HepG2 (cell line): Measurements from ENCODE around the gene ZNF574. TPM values are rescaled to one million over a fixed set of nuclear protein-coding genes. Genes with fewer than 3 reads are reported as not detected.

Experiments used
- E2F5 ChIP-seq: sonication (generic); formaldehyde crosslinking; conservative IDR thresholded peaks from 2 replicates; pipeline ENCODE4 v1.4.0; 2020; ENCODE audit warnings: missing genetic modification reagents
- ISL2 ChIP-seq: sonication (generic); formaldehyde crosslinking; IDR thresholded peaks from 2 replicates; pipeline ENCODE4 v1.5.0; 2020; ENCODE audit warnings: missing genetic modification reagents
- JARID2 ChIP-seq: sonication (generic); formaldehyde crosslinking; IDR thresholded peaks from 2 replicates; pipeline ENCODE4 v1.8.1; 2023; ENCODE audit warnings: missing genetic modification reagents, inconsistent platforms; ENCODE audit not compliant: insufficient replicate concordance
- JUN ChIP-seq: sonication (generic); formaldehyde crosslinking; IDR thresholded peaks from 2 replicates; pipeline ENCODE4 v1.4.0; 2020; ENCODE audit warnings: mild to moderate bottlenecking, missing genetic modification reagents
- NFKB2 ChIP-seq: sonication (generic); formaldehyde crosslinking; IDR thresholded peaks from 2 replicates; pipeline ENCODE4 v1.4.0; 2020; ENCODE audit warnings: missing genetic modification reagents, borderline replicate concordance
- RAD51 ChIP-seq: fragments of 450-650 bp; IDR thresholded peaks from 2 replicates; pipeline ENCODE4 v1.6.1; 2016; ENCODE audit warnings: borderline replicate concordance
- SIX4 ChIP-seq: sonication (generic); formaldehyde crosslinking; IDR thresholded peaks from 2 replicates; pipeline ENCODE4 v1.4.0; 2020; ENCODE audit warnings: missing genetic modification reagents
- ZNF782 ChIP-seq: sonication (generic); formaldehyde crosslinking; IDR thresholded peaks from 2 replicates; pipeline ENCODE4 v1.4.0; 2020; ENCODE audit warnings: missing genetic modification reagents, mild to moderate bottlenecking, borderline replicate concordance
- polyA plus RNA-seq, 8 experiments: library from polyadenylated mRNA; depleted of rRNA in 3 of 8; stranded (reverse) in 7 of 8; unstranded in 1 of 8; fragments of >200 nt; fragmentation: Illumina TruSeq in 4 of 8; extraction: Trizol in 4 of 8; gene quantifications; 2 replicates each; pipeline versions ENCODE4 v1.2.1 to v1.2.3, GENCODE V29; 2011 to 2016; ENCODE audit warnings: low read depth in 4 of 8, missing spikeins in 1 of 8, mixed read lengths in 1 of 8; ENCODE audit not compliant: insufficient read depth in 1 of 8
- total RNA-seq, 5 experiments: library from RNA; depleted of rRNA; stranded (reverse); fragments of >200 nt; fragmentation: Illumina TruSeq; extraction: Trizol; gene quantifications; 2 replicates each; pipeline ENCODE4 v1.2.3, GENCODE V29; 2016; ENCODE audit warnings: low read depth in 1 of 5

The ZNF574 gene
- total and polyA plus RNA-seq, 2 of the 13 experiments (the other 11 are each of a cell fraction or from before 2014, with no cell fraction given), result 7.7 to 7.9 TPM

GRCh38 chr19:42130254-42130573 lies 54.2 kb downstream of the ZNF574 start (continued):
- TF ChIP-seq NFKB2 (CRISPR knock-in tag), result no peak
- TF ChIP-seq RAD51, result no peak
- no peak for TF ChIP-seq JARID2
- TF ChIP-seq E2F5 (CRISPR knock-in tag), result no peak
- no peak for TF ChIP-seq JUN (CRISPR knock-in tag)
- TF ChIP-seq SIX4 (CRISPR knock-in tag), result no peak
- TF ChIP-seq ZNF782 (CRISPR knock-in tag), result no peak
- TF ChIP-seq ISL2, result no peak
- TF ChIP-seq, all 625 proteins: peak for 0

Other genes starting within 250 kb of the ZNF574 start
- gene LYPD4, start 231.5 kb upstream of the ZNF574 start, total RNA-seq (2016; rRNA removed; fragmentation: Illumina TruSeq; extraction: Trizol), result not detected in 2 replicates
- gene LYPD4, start 231.5 kb upstream of the ZNF574 start, polyA plus RNA-seq (2011; rRNA removed), result not detected in 2 replicates
- not detected in 2 replicates for gene DMRTC2, start 231.1 kb upstream of the ZNF574 start, total RNA-seq (2016; rRNA removed; fragmentation: Illumina TruSeq; extraction: Trizol)
- not detected in 2 replicates for gene DMRTC2, start 231.1 kb upstream of the ZNF574 start, polyA plus RNA-seq (2011; rRNA removed)
- 4,758 and 5,028 TPM in 2 replicates for gene RPS19, start 215.9 kb upstream of the ZNF574 start, total RNA-seq (2016; rRNA removed; fragmentation: Illumina TruSeq; extraction: Trizol)
- gene RPS19, start 215.9 kb upstream of the ZNF574 start, polyA plus RNA-seq (2011; rRNA removed), result 1,633 and 1,983 TPM in 2 replicates
- 0.27 and 0.33 TPM in 2 replicates for gene CD79A, start 198.9 kb upstream of the ZNF574 start, total RNA-seq (2016; rRNA removed; fragmentation: Illumina TruSeq; extraction: Trizol)
- gene CD79A, start 198.9 kb upstream of the ZNF574 start, polyA plus RNA-seq (2011; rRNA removed), result 0.24 and 0.30 TPM in 2 replicates
- 26.2 and 34.7 TPM in 2 replicates for gene ARHGEF1, start 193.0 kb upstream of the ZNF574 start, total RNA-seq (2016; rRNA removed; fragmentation: Illumina TruSeq; extraction: Trizol)
- 33.1 and 33.7 TPM in 2 replicates for gene ARHGEF1, start 193.0 kb upstream of the ZNF574 start, polyA plus RNA-seq (2011; rRNA removed)
- gene ERFL, start 147.7 kb upstream of the ZNF574 start, total RNA-seq (2016; rRNA removed; fragmentation: Illumina TruSeq; extraction: Trizol), result not detected in 2 replicates
- gene ERFL, start 147.7 kb upstream of the ZNF574 start, polyA plus RNA-seq (2011; rRNA removed), result not detected in 2 replicates
- 20.7 and 37.4 TPM in 2 replicates for gene RABAC1, start 116.8 kb upstream of the ZNF574 start, total RNA-seq (2016; rRNA removed; fragmentation: Illumina TruSeq; extraction: Trizol)
- 74.0 and 91.2 TPM in 2 replicates for gene RABAC1, start 116.8 kb upstream of the ZNF574 start, polyA plus RNA-seq (2011; rRNA removed)
- gene ATP1A3, start 81.9 kb upstream of the ZNF574 start, total RNA-seq (2016; rRNA removed; fragmentation: Illumina TruSeq; extraction: Trizol), result 0.04 TPM in 1 of 2 replicates, not detected in the other
- gene ATP1A3, start 81.9 kb upstream of the ZNF574 start, polyA plus RNA-seq (2011; rRNA removed), result 0.01 TPM in 1 of 2 replicates, not detected in the other
- not detected in 2 replicates for gene GRIK5, start 6.0 kb upstream of the ZNF574 start, total RNA-seq (2016; rRNA removed; fragmentation: Illumina TruSeq; extraction: Trizol)
- gene GRIK5, start 6.0 kb upstream of the ZNF574 start, polyA plus RNA-seq (2011; rRNA removed), result 0.05 TPM in 1 of 2 replicates, not detected in the other
- gene POU2F2, start 56.3 kb downstream of the ZNF574 start, total RNA-seq (2016; rRNA removed; fragmentation: Illumina TruSeq; extraction: Trizol), result 0.03 and 0.09 TPM in 2 replicates
- 0.17 and 0.25 TPM in 2 replicates for gene POU2F2, start 56.3 kb downstream of the ZNF574 start, polyA plus RNA-seq (2011; rRNA removed)
- gene DEDD2, start 141.5 kb downstream of the ZNF574 start, total RNA-seq (2016; rRNA removed; fragmentation: Illumina TruSeq; extraction: Trizol), result 14.7 and 19.2 TPM in 2 replicates
- gene DEDD2, start 141.5 kb downstream of the ZNF574 start, polyA plus RNA-seq (2011; rRNA removed), result 24.7 and 26.1 TPM in 2 replicates
- 8.4 and 8.5 TPM in 2 replicates for gene ZNF526, start 144.1 kb downstream of the ZNF574 start, total RNA-seq (2016; rRNA removed; fragmentation: Illumina TruSeq; extraction: Trizol)
- gene ZNF526, start 144.1 kb downstream of the ZNF574 start, polyA plus RNA-seq (2011; rRNA removed), result 3.3 and 4.3 TPM in 2 replicates
- gene GSK3A, start 166.4 kb downstream of the ZNF574 start, total RNA-seq (2016; rRNA removed; fragmentation: Illumina TruSeq; extraction: Trizol), result 14.8 and 16.9 TPM in 2 replicates
- 52.5 and 56.5 TPM in 2 replicates for gene GSK3A, start 166.4 kb downstream of the ZNF574 start, polyA plus RNA-seq (2011; rRNA removed)
- 43.2 and 67.1 TPM in 2 replicates for gene ERF, start 179.0 kb downstream of the ZNF574 start, total RNA-seq (2016; rRNA removed; fragmentation: Illumina TruSeq; extraction: Trizol)
- 62.5 and 69.9 TPM in 2 replicates for gene ERF, start 179.0 kb downstream of the ZNF574 start, polyA plus RNA-seq (2011; rRNA removed)
- 5.4 and 8.0 TPM in 2 replicates for gene CIC, start 193.1 kb downstream of the ZNF574 start, total RNA-seq (2016; rRNA removed; fragmentation: Illumina TruSeq; extraction: Trizol)
- 5.9 and 8.3 TPM in 2 replicates for gene CIC, start 193.1 kb downstream of the ZNF574 start, polyA plus RNA-seq (2011; rRNA removed)
- 0.33 and 0.38 TPM in 2 replicates for gene PRR19, start 226.0 kb downstream of the ZNF574 start, total RNA-seq (2016; rRNA removed; fragmentation: Illumina TruSeq; extraction: Trizol)
- 0.21 and 0.26 TPM in 2 replicates for gene PRR19, start 226.0 kb downstream of the ZNF574 start, polyA plus RNA-seq (2011; rRNA removed)
- 58.0 and 58.6 TPM in 2 replicates for gene PAFAH1B3, start 226.5 kb downstream of the ZNF574 start, total RNA-seq (2016; rRNA removed; fragmentation: Illumina TruSeq; extraction: Trizol)
- gene PAFAH1B3, start 226.5 kb downstream of the ZNF574 start, polyA plus RNA-seq (2011; rRNA removed), result 27.4 and 31.2 TPM in 2 replicates
- 0.07 TPM in 1 of 2 replicates, not detected in the other for gene TMEM145, start 237.1 kb downstream of the ZNF574 start, total RNA-seq (2016; rRNA removed; fragmentation: Illumina TruSeq; extraction: Trizol)
- gene TMEM145, start 237.1 kb downstream of the ZNF574 start, polyA plus RNA-seq (2011; rRNA removed), result 5.1 and 5.5 TPM in 2 replicates
- 3.9 and 8.8 TPM in 2 replicates for gene MEGF8, start 249.5 kb downstream of the ZNF574 start, total RNA-seq (2016; rRNA removed; fragmentation: Illumina TruSeq; extraction: Trizol)
- gene MEGF8, start 249.5 kb downstream of the ZNF574 start, polyA plus RNA-seq (2011; rRNA removed), result 4.0 and 6.2 TPM in 2 replicates